Stimulated activated CD8-positive, alpha-beta memory T cell treated with anti-CD3 and anti-CD28 coated beads, Interleukin-15, amount 100 ng/mL, for 1 hour (primary cell): ENCODE results near the gene ASB10.

ENCODE experiments used
- DNase-seq: peaks from one replicate; pipeline ENCODE4 v3.0.0-alpha.2; 2020; ENCODE audit warnings: low read depth

The ASB10 gene

DNA sequence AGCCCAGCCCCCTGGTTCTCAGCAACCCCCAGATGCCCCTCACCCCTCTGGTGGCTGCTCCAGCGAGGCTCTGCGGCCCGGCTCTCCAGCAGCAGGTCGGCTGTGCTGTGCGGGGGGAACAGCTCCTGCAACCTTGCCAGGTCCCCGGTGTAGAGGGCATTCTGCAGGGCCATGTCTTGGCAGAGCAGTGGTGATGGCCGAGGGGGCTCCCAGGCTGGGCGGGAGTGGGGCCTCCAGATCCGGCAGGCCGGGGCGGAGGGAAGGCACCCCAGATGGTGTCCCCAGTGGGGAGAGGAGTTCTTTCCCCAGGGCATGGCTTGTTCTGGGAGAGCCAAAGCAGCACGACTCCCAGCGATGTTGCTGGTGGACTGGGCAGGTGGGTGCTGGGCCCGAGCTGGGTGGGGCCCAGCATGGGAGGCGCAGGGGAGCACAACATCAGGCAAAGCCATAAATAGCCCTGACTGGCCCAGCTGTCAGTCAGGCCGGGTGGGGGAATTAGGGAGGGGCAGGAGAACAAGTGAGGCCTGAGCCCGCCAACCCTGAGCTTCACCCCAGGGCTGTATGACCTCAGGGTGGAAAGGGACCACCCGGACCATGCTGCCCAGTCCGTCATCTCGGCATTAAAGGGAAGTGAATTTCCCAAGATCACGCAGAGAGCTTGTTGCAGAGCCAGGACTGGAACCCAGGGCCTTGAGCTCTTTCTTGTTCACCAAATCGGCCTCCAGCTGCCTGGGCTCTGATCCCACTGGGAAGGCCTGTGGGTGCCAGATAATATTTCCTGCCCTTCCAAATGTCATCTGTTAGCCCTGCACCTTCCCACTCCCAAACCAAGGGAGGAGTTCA lies 580 bp upstream of the ASB10 start:
- no peak for DNase-seq

DNA sequence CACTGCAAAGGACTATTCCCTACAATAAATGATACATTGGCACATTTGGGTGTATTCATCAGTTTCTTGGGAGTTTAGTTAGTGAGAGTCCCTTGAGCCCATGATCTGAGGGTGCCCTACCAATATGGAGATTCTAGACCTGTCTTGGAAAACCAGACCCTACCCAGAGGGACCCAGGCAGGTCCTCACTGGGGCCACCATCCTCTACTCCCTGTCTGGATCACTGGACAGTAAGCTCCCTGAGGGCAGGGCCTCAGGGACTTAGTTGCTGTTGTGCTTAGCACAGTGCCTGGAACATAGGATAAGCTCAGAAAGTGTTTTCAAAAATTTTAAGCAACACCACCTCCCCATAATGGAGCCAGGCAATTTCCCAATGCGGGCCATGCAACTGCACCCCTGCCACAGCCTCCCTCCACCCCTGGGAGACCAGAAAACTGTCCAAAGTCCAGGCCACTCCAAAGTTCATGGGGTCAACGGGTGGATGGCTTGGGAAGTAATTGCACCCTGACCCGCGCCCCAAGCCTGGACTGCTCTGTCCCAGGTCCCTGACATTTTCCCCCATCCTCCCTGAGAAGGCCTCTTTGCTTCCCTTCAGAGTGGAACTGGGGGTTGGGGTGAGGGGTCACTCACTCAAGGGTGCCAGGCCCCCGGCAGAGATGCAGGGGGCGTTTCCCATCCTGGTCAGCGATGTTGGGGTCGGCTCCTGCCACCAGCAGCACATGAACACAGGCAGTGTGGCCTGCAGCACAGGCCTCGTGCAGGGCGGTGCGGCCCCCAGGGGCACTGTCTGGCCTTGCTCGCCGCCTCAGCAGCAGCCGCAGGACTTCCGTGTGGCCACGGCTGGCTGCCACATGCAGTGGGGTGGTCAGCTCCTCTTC lies 1.0 kb downstream of the ASB10 start:
- DNase-seq: no peak

DNA sequence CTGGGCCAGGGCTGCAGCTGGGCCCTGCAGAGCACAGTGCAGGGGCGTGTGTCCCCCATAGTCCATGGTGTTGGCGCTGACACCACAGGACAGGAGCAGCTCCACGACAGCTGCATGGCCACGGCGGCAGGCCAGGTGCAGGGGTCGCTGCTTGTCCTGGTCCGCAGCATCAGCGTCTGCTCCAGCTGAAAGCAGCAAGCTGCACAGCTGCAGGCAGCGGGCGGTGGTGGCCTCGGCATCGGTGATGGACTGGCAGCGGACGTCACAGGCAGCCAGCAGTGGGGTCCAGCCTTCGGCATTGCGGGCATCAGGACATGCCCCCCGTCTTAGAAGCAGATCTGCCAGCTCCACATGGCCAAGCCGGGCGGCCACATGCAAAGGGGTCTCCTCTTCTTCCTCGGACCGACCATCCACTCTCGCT lies 6.0 kb downstream of the ASB10 start:
- no peak for DNase-seq

DNA sequence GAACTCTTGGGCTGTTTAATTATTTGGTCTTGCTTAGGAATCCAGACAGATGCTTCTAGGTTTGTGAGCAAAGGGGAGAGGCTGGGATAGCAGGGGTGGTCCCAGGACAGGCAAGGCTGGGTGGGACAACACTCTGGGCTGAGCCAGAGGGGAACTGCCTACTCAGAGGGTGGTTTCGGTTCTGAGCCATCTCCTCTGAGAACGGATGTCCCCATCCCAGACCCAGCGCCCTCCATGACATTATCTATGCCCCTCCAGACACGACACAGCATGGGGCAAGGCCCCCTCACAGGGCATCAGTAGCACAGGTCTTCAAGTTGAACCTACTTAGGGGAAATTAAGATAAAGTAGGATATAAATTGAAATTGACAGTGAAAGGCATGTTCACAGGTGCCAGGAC lies 7.1 kb downstream of the ASB10 start:
- DNase-seq: no peak

DNA sequence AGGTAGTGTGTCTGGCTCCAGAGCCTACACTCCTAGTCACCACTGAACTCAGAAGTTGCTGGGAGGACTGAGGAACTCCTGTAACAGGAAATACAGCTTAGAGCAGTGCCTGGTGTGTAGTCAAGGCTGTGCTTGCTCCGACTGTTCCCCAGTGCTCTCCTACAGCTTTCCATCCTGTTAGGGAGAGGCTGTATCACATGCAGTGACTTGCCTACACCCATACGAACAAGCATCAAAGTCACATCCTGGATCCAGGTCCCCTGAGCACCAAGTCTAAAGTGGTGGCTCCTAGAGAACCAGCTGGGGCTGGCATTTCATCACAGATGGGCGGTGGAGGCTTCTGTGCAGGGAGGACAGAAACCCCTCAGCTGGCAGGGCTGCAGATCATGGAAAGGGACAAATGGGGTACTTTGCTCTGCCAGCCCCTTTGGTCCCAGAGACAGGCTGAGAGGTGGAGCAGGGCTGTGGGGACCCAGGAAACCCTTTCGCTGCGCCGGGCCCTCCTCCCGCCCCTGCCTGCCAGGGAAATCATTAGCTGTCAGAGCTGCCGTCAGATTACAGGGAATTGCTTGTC lies 7.7 kb downstream of the ASB10 start:
- no peak for DNase-seq

DNA sequence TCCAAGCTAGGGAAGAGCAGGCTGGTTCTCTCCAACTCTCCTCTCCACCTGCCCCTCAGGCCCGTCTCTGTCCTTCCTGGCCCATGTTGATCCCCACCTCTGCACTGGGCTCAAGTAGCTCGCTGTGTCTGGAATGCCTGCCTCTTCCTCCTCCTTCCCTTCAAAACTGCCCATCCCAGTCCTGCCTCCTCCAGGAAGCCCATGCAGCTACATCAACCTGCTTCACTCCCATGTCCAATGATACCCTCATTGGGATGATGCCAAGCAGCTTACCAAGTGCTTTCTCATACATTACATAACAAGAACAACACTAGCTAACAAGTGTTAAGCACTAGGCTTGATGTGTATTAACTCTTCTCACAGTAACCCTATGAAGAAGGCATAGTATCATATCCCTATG lies 8.2 kb downstream of the ASB10 start:
- DNase-seq: no peak

DNA sequence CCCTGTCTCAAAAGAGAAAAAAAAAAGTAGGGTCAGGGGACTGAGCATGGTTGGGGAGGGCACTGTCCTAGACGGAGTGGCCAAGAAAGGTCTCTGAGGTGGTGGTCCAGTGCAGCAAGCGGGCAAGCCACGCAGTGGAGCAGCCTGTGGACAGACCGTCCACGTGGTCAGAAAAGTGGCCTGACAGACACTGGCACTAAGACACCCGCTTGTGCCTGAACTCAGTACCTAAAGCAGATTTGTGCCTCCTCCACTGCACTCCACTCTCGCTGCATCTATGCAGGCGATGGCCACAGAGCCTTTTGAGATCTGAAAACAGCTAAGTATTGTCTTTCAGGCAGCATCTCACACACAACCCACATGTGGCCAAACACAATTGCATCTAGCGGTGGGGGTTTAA lies 8.8 kb downstream of the ASB10 start:
- no peak for DNase-seq

DNA sequence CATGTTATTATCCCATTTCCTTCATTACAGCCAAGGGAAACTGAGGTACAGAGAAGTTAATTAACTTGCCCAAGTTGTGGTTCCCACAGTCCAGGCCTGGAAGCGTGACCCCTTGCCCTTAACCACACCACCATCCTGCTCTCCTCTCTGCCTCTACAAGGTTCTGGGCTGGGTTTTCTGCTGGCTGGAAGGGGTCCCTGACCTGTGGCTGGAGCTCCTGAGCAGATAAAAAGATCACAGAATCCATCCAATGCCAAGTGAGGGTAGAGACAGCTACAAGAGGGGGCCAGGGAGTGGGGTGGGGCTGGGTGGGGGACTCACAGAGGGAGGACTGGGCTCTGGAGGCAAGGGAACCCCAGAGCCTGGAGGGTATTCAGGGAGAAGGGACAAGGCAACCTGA lies 9.7 kb downstream of the ASB10 start:
- DNase-seq: no peak

DNA sequence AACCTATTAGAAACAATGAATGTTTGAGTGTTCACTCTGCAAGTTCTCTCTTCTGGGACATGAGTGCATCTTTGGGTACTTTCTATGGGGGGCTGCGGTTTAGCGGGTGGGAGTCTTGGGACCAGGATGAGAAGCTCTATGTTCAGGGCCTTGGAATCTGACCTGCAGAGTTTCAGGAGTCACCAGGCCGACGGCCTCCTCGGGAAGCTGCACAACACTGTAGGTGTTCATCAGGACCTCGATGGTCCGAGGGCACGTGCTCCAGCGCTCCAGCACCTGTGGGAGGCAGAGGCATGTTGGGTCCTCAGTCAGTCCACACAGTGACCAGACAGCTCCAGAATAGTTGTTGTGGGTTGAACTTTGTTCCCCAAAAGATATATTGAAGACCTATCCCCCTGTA lies 10.6 kb downstream of the ASB10 start:
- no peak for DNase-seq

DNA sequence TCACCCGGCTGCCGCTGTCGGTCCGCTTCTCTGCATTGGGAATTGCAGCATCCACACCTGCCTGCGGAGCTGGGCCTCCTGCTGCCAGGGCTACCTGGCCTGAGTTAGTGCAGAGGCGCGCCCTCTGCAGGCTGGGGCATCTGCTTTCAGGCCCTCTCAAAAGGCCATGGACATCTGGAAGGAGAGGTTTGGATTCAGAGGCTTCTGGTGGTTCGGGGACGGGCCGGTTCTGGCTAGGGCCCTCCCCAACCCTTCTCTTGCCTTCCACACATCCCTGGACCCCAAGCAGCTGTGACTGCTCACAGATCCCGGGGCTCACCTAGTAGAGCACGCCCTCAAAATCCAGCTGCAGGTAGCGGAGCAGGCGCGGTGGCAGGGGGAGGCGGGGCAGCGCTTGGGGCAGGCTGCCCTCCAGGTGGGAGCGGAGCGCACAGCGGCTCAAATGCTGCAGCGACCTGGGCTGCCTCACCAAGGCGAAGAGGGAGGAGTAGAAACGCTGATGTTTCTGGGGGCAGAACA lies 11.2 kb downstream of the ASB10 start:
- no peak for DNase-seq

DNA sequence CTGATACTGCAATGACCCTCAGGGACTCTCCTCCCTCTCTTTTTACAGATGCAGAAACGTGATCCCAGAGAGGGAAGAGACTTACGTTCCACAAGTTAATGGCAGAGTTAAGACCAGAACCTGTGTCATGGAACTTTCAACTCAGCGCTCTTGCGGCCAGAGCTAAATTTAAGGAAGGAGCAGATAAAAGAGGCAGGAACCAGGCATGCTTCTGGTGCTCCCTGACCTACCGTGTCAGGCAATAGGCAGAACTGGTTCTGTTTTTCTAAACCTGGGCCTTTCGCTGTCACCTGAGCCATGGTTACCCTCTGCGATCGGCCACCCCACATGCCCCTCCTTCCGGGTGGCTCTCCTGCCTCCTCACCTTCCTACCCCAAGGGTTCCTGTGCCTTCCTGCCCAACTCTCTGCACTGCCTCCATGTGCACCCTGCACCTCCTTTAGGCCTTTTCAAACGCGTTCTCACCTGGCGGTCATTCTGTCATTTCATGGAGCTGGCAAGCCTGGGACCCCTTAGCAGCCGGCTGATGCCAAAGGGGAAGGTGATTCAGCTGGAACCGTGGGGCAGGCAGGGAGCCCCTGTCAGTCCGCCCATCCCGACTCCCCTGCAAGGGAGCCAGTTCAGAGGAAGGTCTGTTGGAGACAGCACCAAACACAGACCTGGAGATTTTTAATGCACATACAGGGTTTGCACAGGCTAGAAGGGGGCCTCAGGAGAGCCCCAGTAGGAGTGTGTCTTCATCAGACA lies 11.8 kb downstream of the ASB10 start:
- DNase-seq: no peak

DNA sequence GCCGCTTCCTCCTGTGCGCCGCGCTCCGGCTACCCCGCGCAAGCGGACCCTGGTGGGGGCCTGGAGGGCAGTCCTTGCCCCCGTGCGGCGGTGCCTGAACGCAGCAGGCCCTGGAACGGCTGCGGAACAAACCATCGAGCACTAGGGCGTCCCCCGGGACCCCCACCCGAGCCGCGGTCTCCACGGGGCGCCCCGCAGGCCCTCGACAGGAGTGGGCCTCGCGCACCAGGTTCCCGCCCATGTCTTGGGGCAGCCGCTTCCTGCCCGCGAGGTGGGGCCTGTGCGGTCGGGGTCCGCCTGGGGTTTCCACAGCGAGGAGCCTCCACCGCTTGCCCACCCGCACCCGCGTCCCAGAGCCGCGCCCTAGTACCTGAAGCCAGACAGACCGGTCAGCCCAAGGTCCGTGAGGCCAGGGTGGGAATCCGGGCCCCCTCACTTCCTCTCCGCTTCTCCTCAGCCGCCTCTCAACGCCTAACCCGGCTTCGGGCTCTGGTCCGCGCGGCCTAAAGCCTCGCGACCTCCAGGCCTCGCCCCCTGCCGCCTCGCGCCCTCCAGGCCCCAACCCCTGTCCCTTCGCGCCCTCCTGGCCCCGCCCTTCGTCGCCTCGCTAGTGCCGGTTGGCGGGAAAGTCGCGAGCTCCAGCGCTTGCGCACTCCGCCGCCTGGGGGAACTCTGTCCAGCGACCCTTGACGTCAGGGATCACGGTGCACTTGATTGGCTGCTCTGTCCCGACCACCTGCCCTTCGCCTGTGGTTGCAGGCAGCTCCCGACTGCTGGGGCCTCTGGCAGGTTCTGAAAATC lies 12.6 kb downstream of the ASB10 start:
- no peak for DNase-seq

DNA sequence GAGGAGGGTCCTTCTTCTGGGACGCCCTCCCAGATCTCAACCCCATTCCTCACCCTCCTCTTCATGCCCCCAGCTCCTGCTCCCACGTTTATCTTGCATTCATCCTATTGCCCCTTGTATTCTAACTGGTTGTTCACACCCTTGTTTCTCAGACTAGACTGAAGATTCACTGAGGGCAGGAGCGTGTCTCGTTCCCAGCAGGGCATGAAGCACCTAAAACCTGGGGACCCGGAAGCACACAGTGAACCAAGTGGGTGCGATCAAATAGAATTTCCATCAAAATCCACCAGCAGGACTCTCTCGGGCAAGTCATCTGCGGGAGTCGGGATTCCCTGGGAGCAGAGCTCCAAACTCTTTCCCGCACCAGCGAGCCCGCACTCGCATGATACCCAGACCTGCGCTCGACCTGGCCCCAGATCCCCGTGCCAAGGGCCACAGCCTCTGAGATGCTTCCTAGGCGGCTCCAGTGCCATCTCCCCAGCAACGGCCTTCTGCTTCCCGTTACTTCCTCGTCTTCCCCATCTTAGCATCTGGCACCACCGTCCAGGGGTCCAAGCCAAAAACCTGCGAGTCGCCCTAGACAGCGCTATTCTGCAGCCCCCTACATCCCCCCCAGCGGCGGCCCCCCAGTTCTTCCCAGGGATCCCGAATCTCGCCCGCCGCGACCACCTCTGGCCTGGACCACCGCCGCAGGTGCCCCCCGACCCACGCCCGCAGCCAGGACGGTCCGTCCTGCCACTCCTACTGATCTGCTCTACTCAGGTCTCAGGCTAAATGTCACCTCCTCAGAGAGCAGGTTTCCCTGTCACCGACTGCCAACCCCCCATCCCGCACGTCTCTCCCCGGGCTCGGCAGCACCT lies 13.4 kb downstream of the ASB10 start:
- no peak for DNase-seq

DNA sequence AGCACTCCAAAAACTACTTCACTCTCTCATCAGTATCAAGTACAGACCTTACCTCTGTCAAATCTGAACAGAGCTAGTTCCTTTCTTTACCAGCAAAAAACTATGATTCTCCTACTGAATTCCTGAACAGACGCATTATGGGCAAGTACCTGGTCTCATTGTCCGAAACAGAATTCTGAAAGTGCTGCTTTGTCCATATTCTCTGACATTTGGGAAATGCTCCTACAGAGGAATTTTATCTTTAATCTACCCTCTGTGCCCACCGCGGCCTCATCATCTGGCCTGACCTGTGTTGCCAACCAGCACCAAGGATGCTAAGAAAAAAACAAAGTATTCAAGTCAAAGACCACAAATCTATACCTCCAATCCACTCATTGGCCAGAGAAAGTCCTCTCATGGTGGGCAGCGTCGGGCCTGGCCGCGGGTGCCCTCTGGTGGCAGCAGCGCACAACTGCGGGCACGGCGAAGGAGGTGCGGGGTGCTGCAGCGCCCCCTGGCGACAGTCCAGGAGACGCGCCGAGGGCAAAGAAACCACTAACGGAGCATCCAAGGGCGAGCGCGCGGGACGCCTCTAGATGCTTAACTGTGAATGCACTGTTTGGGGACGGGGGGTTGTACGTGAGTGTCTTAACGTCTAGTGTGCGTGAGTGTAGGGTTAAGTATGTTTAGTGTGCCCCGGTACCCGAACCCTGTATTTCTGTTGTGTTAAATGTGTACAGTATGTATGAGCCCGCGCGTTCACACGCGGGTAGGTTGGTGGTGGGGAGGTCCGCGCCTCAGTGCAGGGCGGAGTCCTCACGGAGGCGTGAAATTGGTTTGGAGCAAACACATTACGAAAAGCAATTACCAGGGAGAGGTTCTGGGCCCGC lies 14.5 kb downstream of the ASB10 start:
- peak; percentile 55 for DNase-seq

DNA sequence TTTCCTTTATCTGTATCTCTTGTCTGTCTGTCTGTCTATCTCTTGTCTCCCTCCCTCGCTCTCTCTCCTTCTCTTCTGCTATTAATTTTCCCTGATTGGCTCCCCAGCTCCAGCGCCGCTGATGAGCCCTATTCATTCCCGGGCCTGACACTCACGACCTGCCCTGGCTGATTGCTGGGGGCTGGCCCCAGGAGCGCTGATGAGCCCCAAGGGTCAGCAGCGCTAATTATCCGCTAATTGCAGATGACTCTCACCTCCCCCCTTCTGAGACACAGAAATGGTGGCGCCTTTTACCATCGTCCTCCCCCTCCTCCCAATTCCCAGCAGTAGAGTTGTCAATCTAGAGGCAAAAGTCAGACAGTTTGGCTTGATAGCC lies 18.3 kb downstream of the ASB10 start:
- DNase-seq: no peak

DNA sequence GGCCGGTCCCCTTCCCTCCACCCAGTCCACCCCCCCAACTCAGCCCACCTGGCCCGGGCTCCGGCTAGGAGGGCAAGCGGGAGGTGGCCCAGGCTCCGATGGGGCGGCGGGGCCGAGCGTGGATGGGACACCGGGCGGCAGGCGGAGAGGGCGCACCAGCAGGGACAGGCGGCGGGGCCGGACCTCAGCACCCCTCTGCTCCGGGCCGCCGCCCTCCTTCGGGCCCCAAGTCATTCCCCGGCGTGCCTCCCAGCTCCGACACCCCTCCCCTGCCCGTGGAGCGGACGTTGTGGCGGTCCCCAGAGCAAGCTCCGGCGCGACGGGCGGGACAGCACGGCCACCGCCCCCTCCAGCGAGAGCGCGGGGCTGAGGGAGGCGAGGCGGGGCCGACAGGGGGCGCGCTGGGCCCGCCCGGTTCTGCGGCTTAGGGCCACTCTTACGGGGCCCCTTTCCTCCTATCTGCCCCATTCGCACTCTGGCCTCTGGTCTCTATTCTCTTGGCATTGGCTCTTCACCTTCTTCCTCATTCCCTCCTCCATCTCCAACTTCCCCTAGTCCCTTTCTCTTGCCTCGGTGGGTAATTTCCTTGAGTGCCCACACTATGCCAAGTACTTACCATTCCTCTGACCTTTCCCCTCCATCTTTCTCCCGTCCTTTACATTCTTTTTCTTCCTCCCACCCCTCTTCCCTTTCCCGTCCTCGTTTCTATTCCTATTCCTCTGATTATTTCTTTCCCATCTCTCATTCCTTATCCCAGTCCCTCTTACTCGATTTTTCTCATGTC lies 18.9 kb downstream of the ASB10 start:
- DNase-seq: peak; percentile 18

DNA sequence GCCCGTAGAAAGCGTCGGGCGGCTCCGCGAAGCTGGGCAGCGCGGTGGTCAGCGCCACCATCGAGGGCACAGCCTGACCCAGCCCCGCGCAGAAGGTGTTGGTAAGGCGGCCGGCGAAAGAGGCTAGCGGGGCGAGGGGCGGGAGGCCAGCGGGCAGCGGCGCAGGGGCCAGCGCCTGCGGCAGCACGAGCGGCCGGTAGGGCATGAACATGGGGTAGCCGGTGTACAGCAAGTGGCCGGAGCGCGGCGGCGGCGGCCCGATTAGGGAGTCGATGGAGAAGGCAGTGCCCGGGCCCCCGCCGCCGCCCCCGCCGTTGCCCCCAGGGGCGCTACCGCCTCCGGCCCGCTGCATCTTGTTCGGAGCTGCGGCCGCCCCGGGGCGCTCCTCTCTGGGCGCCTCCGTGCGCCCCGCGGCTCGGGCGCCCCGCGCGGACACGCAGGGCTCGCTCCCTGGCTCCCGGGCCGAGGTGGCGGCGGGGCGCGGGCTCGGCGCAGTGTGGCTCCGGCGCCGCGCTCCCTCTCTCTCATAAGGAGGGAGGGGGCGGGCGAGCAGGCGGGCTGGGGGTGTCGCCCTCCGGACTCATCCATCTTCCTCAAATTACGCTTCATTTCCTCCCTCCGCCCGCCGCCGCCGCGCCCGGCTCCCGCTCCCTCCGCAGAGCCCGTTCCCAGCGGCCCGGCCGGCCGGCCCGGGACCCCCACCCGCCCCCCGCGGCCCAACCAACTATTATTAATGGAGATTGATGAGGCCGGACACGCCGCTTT lies 19.7 kb downstream of the ASB10 start, which contains the start of gene GBX1:
GBX1 (minus strand) TSS at position 498 of the 765 bp plus-strand sequence; CDS start at position 352, 146 bp downstream.
- no peak for DNase-seq
